Activated T-cell treated with anti-CD3 and anti-CD28 coated beads for 24 hours (primary cell): Measurements from ENCODE around the gene HMGN4.
"Not testable (repeated sequence)": the region's sequence is repeated elsewhere in the genome, so short reads cannot be mapped to it uniquely, and the experiment has no call there.

Experiments
- DNase-seq: peaks from one replicate; pipeline ENCODE4 v3.0.0-alpha.2; 2020; ENCODE audit warnings: low read depth

The HMGN4 gene

GRCh38 chr6:26522486-26523228 lies 15.5 kb upstream of the HMGN4 start:
- not testable (repeated sequence) for DNase-seq

DNA sequence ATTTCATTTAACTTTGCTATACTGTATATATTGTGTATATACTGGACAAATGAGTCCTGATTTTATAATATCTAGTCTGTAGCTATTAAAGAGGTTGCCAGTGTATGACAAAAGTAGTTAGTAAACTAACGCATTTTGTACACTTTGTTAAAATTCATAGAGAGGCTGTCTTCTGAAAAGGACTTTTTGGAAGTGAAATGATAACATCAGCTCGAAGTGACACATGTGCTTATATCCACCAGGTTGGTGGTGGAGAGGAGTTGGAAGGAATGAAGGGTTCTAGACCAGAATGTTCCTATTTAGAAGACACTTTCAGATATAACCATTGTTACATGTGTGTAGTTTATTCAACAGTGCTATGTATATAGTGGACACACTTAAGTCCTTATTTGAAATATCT lies 13.9 kb upstream of the HMGN4 start:
- DNase-seq, result not testable (repeated sequence)

DNA sequence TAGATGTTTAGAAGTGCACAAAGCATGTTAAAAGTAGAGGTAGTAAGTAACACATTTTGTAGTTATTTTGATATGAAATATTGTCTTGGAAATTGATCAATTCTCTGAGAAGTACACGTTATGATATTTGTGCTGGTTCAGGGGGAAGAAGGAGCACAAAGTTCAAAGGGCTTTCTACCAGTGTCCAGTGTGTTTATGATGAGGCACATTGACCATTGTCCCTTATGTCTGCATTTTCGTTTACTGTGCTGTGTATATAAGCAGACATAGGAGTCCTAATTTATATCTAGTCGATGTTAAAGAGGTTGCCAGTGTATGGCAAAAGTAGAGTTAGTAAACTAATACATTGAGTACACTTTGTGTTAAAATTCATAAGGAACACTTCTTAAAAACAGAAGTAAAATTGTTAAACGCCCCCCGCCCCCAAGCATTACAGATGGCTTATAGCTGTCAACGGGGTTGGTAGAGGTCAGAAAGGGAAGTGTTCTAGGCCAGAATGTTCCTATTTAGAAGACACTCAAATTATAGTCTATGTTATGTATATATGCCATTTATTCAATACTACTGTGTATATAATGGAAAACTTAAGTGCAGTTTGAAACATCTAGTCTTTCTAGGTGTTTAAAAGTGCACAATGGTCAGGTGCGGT lies 13.3 kb upstream of the HMGN4 start:
- DNase-seq, result no peak

DNA sequence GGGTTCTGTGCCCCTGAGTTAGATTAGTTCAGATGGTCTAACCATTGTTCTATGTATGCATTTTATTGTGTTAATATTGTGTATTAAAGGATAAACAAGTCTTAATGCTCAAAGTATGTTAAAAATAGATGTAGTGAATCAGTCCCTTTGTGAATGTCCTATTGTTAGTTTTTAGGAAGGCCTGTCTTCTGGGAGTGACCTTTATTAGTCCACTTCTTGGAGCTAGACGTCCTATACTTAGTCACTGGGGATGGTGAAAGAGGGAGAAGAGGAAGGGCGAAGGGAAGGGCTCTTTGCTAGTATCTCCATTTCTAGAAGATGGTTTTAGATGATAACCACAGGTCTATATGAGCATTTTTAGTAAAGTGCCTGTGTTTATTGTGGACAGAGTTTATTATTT lies 12.3 kb upstream of the HMGN4 start:
- no peak for DNase-seq

DNA sequence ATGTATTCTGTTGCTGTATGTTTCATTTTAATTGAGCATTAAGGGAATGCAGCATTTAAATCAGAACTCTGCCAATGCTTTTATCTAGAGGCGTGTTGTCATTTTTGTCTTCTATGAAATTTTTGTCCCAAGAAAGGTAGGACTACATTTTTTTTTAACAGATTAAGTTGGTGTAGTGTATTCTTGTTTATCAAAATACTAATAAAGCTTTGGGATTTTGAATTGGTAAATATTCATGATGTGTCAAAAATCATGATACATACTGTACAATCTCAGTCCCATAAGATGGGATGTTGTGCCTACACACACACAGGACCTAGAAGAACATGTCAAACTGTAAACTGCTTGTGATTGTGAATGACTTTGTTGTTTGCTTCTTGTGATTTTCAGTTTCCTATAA lies 11.2 kb upstream of the HMGN4 start:
- no peak for DNase-seq

DNA sequence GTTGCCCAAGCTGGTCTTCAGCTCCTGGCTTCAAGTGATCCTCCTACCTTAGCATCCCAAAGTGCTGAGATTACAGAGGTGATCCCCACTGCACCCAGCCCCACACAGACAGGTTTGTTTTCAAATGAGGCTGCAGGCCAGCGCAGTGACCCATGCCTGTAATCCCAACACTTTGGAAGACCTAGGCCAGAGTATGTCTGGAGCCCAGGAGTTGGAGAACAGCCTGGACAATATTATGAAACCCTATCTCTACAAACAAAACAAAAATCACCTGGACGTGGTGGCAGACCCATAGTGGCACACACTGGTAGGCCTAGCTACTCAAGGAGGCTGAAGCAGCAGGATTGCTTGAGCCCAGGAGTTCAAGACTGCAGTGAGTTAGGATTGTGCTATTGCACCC lies 8.0 kb upstream of the HMGN4 start:
- DNase-seq, result no peak

DNA sequence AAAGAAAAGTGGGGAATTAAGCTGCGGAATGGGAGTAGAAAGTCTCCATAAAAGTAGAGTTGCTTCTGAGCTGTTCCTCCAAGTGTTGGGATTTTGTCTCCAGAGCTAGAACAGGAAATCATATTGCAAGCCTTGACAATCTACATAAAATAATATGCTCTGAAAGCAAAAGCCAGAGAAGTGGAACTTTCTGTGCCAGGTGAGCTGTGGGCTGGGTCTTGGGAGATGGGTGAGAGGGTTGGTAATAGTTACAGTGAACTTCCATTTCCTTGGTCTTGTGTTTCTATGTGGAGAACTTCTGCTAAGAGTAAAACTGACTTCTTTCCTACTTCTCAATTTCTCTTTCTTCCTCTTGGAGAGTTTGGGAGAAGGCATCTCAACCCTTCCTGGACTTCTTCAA lies 6.3 kb upstream of the HMGN4 start:
- no peak for DNase-seq

DNA sequence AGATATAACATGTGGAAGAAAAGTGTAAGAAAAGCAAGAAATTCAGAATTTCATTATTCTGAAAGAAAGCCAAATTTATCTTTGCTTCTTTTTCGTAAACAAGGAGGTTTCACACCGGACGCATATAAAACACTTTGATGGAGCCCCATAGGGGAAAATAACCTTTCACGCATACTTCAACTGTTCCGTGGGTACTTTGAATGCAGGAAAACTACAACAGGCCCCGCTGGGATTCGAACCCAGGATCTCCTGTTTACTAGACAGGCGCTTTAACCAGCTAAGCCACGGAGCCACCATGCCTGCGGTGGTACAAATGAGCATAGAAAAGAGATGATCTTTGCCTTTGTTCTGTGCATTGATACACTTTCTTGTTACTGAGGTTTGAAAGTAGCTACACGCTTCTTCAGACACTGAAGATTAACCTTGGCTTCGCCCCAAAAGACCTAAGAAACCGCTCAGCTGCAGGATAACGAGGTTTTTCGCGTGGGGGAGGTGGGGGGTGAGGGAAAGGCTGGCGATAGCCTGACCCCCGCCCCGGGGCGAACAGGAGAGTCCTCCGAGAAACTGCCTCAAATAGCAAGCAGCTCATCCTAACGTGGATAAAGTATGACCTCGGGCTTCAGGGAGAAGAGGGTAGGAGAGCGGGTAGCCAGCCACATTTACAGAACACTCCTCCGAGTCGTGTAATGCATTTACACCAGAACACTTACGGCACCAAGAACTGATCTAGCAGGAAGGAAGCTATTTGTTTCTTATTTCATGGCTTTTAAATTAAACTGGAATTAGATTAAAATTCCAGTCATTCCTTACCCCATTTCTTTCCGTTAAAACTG lies 5.3 kb upstream of the HMGN4 start:
- peak; percentile 95 for DNase-seq

DNA sequence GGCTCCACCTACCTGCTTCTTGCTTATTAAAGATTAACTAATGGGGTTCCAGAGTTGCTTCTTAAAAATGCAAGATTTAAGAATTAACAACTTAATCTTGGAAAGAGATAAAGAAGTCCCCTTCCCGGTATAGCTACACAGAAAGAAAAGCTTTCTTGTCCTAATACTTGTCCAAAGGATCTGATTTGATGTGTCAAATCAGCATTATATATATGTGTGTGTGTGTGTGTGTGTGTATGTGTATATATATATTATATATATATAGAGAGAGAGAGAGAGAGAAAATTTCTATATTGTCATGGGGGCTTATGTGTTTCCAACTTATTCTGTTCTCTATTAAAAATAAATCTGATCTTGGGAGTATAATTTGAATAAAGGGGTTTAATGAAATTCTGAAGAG lies 4.6 kb upstream of the HMGN4 start:
- no peak for DNase-seq

GRCh38 chr6:26534681-26535465 lies 3.3 kb upstream of the HMGN4 start:
- no peak for DNase-seq

- no peak for DNase-seq
Measured at GRCh38 chr6:26536571-26537159, 1.5 kb upstream of the HMGN4 start.

- peak; percentile 92 for DNase-seq
Measured at GRCh38 chr6:26537160-26537845, 863 bp upstream of the HMGN4 start.

DNA sequence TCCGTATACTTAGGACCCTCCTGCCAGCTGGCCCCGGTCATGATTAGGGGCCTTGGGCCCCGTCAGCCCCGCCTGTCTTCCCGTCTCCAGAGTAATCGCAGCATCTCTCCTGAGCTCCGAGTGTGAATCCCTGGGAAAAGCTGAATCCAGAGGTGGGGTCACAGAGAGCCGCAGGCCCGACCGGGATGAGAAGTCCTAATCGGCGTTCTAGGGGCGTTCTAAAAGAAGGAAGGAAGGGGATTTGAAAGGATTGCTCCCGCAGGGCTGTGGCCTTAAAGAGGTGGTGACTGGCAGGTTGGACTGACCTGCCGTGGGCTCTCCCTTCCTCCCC lies 371 bp downstream of the HMGN4 start:
- DNase-seq, result no peak

DNA sequence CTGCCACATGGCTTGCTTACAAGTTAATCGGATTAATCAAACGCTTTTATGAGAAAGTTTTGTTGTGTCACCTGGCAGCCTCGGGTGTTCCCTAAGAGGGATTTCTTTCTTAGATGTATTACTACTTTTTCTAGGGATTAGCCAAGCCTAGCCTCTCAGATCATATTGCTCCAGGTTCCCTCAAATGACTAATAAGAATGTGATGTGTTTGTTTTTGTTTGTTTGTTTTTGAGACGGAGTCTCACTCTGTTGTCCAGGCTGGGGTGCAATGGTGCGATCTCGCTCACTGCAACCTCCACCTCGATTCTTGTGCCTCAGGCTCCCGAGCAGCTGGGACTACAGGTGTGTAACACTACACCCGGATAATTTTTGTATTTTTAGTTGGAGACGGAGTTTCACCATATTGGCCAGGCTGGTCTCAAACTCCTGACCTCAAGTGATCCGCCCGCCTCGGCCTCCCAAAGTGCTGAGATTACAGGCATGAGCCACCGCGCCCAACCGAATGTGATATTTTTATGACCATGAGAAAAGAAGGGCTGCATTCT lies 977 bp downstream of the HMGN4 start:
- no peak for DNase-seq

- no peak for DNase-seq
Measured at GRCh38 chr6:26541579-26541978, 3.4 kb downstream of the HMGN4 start.

DNA sequence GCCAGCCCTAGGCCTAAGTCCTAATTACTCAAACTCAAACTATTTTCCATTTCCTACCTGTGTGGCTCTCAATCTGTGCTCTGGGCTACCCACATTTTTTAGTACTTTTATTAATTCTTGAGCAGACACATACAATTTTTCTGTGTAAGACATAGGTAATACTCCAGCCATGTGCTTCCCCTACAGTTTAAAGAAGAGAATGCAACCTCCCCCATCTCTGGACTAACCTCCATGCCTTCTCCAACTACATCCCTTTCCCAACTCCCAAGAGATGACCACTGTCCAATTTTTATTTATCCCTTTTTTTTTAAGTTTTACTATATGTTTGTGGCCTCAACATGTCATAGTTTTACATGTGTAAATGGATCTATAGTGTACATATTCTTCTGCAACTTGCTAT lies 5.8 kb downstream of the HMGN4 start:
- no peak for DNase-seq

GRCh38 chr6:26544473-26544872 lies 6.3 kb downstream of the HMGN4 start:
- DNase-seq, result no peak

DNA sequence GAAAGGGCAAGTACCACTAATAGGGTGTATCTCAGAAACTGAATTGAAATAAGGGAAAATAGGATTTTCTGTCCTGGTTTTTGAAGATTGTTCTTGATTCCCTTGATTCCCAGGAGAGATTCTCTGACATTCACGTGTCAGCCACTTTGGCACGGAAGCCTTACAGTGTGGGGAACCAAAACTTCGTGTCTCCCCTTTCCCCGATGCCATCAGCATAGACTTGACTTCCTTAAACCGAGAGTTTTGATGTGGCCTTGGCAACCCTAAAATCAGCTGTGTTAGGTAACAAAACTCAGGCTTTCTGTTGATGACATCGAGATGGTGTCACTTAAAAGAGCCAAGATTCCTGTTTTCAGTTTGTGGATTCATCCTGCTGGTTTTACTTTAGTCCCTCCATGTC lies 7.5 kb downstream of the HMGN4 start:
- no peak for DNase-seq

DNA sequence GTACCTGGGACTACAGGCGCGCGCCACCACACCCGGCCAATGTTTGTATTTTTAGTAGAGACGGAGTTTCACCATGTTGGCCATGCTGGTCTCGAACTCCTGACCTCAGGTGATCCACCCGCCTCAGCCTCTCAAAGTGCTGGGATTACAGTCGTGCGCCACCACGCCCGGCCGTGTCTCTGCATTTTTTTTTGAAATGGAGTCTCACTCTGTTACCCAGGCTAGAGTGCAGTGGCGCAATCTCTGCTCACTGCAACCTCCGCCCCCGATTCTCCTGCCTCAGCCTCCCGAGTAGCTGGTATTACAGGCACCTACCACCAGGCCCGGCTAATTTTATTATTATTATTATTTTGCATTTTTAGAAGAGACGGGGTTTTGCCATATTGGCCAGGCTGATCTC lies 9.2 kb downstream of the HMGN4 start:
- DNase-seq, result not testable (repeated sequence)

GRCh38 chr6:26550250-26550993 lies 12.3 kb downstream of the HMGN4 start:
- peak; percentile 48 for DNase-seq
